Ovary (tissue), 9 donors: ENCODE measurements around the gene LANCL3. TPM values are rescaled to one million over a fixed set of nuclear protein-coding genes. Genes with fewer than 3 reads are reported as not detected.

Experiments
- DNase-seq, 5 donors: peaks; one replicate each; pipeline ENCODE4 v3.0.0-alpha.2; 2019 to 2020
- H3K27ac ChIP-seq, 2 donors: fragments of 200-600 bp; one replicate each; pipeline versions ENCODE4 v1.5.1 to v1.8.0; 2019 to 2022
- H3K27me3 ChIP-seq: fragments of 200-600 bp; one replicate; pipeline ENCODE4 v1.8.0; 2022
- H3K36me3 ChIP-seq: fragments of 200-600 bp; sonication (generic); one replicate; pipeline ENCODE4 v1.5.1; 2019
- H3K4me1 ChIP-seq: one replicate; pipeline ENCODE4 v1.8.1; 2013; ENCODE audit warnings: mild to moderate bottlenecking, moderate library complexity; ENCODE audit not compliant: insufficient read depth
- H3K4me3 ChIP-seq: fragments of 200-600 bp; sonication (generic); one replicate; pipeline ENCODE4 v1.5.1; 2017
- H3K9me3 ChIP-seq, 2 donors: fragments of 200-600 bp in 1 of 2; sonication (generic) in 1 of 2; one replicate each; pipeline versions ENCODE4 v1.5.1 to v1.8.1; 2013 to 2019; ENCODE audit warnings: mild to moderate bottlenecking in 1 of 2, moderate library complexity in 1 of 2
- CTCF ChIP-seq, 3 donors: fragments of 450-650 bp in 2 of 3; fragments of 200-600 bp in 1 of 3; IDR thresholded peaks; one replicate each; pipeline versions ENCODE4 v1.5.1 to v1.8.0; 2016 to 2022; ENCODE audit warnings: antibody characterized with exemption in 3 of 3, mild to moderate bottlenecking in 1 of 3
- EP300 ChIP-seq: sonication (generic); formaldehyde crosslinking; IDR thresholded peaks from one replicate; pipeline ENCODE4 v1.6.1; 2017; ENCODE audit warnings: antibody characterized with exemption
- POLR2A ChIP-seq: fragments of 450-650 bp; IDR thresholded peaks from one replicate; pipeline ENCODE4 v1.6.1; 2017; ENCODE audit warnings: antibody characterized with exemption, mild to moderate bottlenecking, moderate library complexity
- WGBS, 3 donors: extraction: QIAGEN DNeasy Blood & Tissue Kit in 1 of 3; methylation state at CpG; one replicate each; pipeline versions ENCODE4 v1.1.5 to v1.1.7; 2013 to 2017; 5-methylcytosine and 5-hydroxymethylcytosine counted together
- intact Hi-C, 4 donors: fragments of 100-400 bp; cut with DNase I; formaldehyde crosslinking; loops; one replicate each; pipeline versions ENCODE4 v1.11.0 to v1.15.1; 2022 to 2023
- polyA plus RNA-seq, 2 donors: library from polyadenylated mRNA; stranded (reverse); fragments of 200-250 nt in 1 of 2; fragments of 350-450 nt in 1 of 2; fragmentation: Illumina TruSeq in 1 of 2; extraction: RNeasy Lipid Tissue Mini Kit (QIAGEN cat#74804) in 1 of 2; gene quantifications; one replicate each; pipeline ENCODE4 v1.2.3, GENCODE V29; 2013 to 2014
- total RNA-seq, 7 donors: library from RNA; depleted of rRNA in 2 of 7; stranded (reverse); fragments of >200 nt in 2 of 7; fragmentation: NEBNext Ultra II Directional in 3 of 7; extraction: Animal tissue kit (Norgen Biotek cat#: 25700) in 3 of 7; gene quantifications; one replicate each; pipeline versions ENCODE4 v1.1.0 to v1.2.4, GENCODE V29; 2016 to 2023
- donor health status: DM: no; HTN: no; CAD: no; lungs with moderate emphysema.
- donor health status: DM: no; HTN: no; CAD: no.
- donor health status: Bipolar disorder and iron deficiency.
- donor health status: DM: yes; HTN: yes; CAD: no.
- donor health status: DM: no; HTN: no; CAD: no.
- donor health status: DM: yes; HTN: yes; CAD: no.

LANCL3 gene
- total and polyA plus RNA-seq, 9 donors: under 0.01 to 0.10 (median 0.04) TPM; not detected in 1

GRCh38 chrX:37609727-37610126 lies 38.3 kb downstream of the LANCL3 start:
- Histone ChIP-seq H3K27ac (no peak overlapping the region), H3K36me3 (no peaks in the 10 kb centered on the region), H3K4me3 (no peak overlapping the region), H3K9me3 (no peaks in the 10 kb centered on the region), H3K27me3 (no peaks in the 10 kb centered on the region), H3K4me1 (no peaks in the 10 kb centered on the region)
- no peak for TF ChIP-seq EP300
- TF ChIP-seq CTCF (IDR thresholded peaks at IDR 0.05): no peak
- no peak for TF ChIP-seq POLR2A
- DNase-seq: no peak
- intact Hi-C loops: no loop called here
- WGBS, 3 donors: 61 to 86% (median 74%) methylated on average over 1 of the region's 1 CpG

GRCh38 chrX:37613933-37614332 lies 42.5 kb downstream of the LANCL3 start:
- H3K9me3 ChIP-seq: no peaks in the 10 kb centered on the region
- 48 to 64% (median 52%) methylated on average over 1 of the region's 1 CpG for WGBS, 3 donors
- no peak for DNase-seq
- no peaks in the 10 kb centered on the region for H3K27me3 ChIP-seq
- no peak overlapping the region for H3K27ac ChIP-seq
- H3K4me1 ChIP-seq: no peaks in the 10 kb centered on the region
- TF ChIP-seq POLR2A (no peak), CTCF (IDR thresholded peaks at IDR 0.05) (no peak), EP300 (no peak)
- no peaks in the 10 kb centered on the region for H3K36me3 ChIP-seq
- H3K4me3 ChIP-seq: no peak overlapping the region
- intact Hi-C loops: no loop called here

- Histone ChIP-seq H3K27me3 (no peaks in the 10 kb centered on the region), H3K9me3 (no peaks in the 10 kb centered on the region), H3K4me1 (no peaks in the 10 kb centered on the region), H3K27ac (no peak overlapping the region), H3K4me3 (no peak overlapping the region), H3K36me3 (no peaks in the 10 kb centered on the region)
- intact Hi-C loops: no loop called here
- no peak for DNase-seq
- 67 to 78% (median 70%) methylated on average over 1 of the region's 1 CpG for WGBS, 3 donors
- TF ChIP-seq EP300 (no peak), POLR2A (no peak), CTCF (IDR thresholded peaks at IDR 0.05) (no peak)
These were observed 56.1 kb downstream of the LANCL3 start for GRCh38 chrX:37627602-37628001.

- H3K4me1 ChIP-seq: no peaks in the 10 kb centered on the region
- H3K4me3 ChIP-seq: no peak overlapping the region
- DNase-seq: no peak
- no peaks in the 10 kb centered on the region for H3K9me3 ChIP-seq
- TF ChIP-seq CTCF (IDR thresholded peaks at IDR 0.05): no peak
- TF ChIP-seq POLR2A: no peak
- no peak for TF ChIP-seq EP300
- no peaks in the 10 kb centered on the region for H3K36me3 ChIP-seq
- intact Hi-C loops: no loop called here
- H3K27me3 ChIP-seq: no peaks in the 10 kb centered on the region
- no peak overlapping the region for H3K27ac ChIP-seq
These were observed 66.6 kb downstream of the LANCL3 start for GRCh38 chrX:37638047-37638446.

GRCh38 chrX:37640142-37640541 lies 68.7 kb downstream of the LANCL3 start:
- Histone ChIP-seq H3K36me3 (no peaks in the 10 kb centered on the region), H3K27me3 (no peaks in the 10 kb centered on the region), H3K9me3 (no peaks in the 10 kb centered on the region), H3K4me3 (no peak overlapping the region), H3K4me1 (no peaks in the 10 kb centered on the region), H3K27ac (no peak overlapping the region)
- TF ChIP-seq POLR2A (no peak), CTCF (IDR thresholded peaks at IDR 0.05) (no peak), EP300 (no peak)
- intact Hi-C loops: no loop called here
- 63 to 70% (median 65%) methylated on average over 5 of the region's 5 CpGs for WGBS, 3 donors
- DNase-seq: no peak
